NCI-H2029 treated with DMSO at 0.1 percent for 48 hours (cell line): ENCODE data around the gene LYPD1.
"Not testable (repeated sequence)": the region's sequence is repeated elsewhere in the genome, so short reads cannot be mapped to it uniquely, and the experiment has no call there.

Experiments used
- DNase-seq: peaks from one replicate; lab custom pipeline; 2025; lab: John Stamatoyannopoulos, UW

LYPD1 gene, protein sequence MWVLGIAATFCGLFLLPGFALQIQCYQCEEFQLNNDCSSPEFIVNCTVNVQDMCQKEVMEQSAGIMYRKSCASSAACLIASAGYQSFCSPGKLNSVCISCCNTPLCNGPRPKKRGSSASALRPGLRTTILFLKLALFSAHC

DNA sequence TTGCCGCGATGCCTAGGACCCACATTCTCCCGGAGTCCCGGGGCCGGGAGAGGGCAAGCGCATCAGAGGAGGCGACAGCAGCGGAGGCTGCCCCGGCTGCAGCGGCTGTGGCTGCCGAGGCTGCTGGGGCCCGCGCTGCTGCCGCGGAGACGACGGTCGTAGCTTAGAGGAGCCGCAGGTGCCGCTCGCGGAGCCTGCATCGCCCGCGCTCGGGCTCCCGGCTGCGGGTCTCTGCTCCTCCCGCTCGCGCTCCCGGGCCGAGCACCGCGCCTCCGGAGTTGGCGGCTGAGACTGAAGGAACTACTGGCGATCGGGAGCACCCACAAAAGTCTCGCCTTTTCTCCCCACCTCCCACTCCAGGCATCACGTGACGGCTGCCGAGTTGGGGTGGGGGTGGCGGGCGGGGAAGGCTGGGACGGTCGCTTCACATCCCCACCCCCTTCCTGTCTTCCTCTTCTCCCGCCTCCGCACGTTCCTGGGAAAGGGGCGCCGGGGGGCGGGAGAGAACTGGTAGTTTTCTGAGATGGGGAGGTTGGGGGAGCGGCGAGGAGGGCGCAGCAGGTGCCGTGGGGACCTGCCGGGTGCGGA, at the start of gene LYPD1:
Gene LYPD1, minus strand, starts transcription at position 298 of the 588 bp plus-strand sequence. Its CDS starts 273 bp downstream, at position 25.
- peak; percentile 20 for DNase-seq

DNA sequence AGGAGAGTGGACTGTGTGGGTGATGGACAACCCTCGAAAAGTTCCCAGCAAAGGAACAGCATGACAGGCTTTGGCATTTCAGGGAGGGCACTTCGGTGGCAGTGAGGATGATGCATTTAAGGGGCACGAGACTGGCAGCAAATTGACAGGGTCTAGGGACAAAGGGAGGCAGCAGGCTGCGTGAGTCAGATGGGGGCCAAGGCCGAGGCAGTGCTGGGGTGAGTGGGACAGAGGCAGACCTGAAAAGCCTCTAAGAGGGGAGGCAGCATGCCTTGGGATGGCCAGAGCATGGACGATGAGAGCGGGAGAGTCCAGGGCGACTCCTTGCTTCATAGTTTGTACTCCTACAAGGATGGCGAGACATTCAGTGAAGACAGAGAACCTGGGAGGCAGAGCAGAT, 49.5 kb upstream of the LYPD1 start:
- DNase-seq, result no peak

DNA sequence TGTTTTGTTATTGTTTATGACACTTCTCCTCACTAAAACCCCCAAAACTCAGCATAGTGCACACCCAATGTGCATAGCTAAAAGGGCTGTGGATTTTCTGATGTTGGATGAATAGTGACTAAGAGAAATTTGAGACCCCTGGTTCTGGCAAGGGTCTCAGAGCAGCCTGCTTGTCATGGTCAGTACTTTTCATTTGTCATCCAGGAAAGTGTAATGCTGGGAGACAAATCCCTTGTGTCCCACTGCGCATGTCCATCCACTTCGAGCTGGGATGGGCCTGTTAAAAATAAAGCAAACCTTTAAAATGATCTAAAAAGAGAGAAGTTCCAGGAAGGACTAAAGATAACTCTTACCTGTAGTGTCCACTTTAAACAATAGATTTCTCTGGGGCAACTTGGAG, 46.9 kb upstream of the LYPD1 start:
- DNase-seq, result no peak

DNA sequence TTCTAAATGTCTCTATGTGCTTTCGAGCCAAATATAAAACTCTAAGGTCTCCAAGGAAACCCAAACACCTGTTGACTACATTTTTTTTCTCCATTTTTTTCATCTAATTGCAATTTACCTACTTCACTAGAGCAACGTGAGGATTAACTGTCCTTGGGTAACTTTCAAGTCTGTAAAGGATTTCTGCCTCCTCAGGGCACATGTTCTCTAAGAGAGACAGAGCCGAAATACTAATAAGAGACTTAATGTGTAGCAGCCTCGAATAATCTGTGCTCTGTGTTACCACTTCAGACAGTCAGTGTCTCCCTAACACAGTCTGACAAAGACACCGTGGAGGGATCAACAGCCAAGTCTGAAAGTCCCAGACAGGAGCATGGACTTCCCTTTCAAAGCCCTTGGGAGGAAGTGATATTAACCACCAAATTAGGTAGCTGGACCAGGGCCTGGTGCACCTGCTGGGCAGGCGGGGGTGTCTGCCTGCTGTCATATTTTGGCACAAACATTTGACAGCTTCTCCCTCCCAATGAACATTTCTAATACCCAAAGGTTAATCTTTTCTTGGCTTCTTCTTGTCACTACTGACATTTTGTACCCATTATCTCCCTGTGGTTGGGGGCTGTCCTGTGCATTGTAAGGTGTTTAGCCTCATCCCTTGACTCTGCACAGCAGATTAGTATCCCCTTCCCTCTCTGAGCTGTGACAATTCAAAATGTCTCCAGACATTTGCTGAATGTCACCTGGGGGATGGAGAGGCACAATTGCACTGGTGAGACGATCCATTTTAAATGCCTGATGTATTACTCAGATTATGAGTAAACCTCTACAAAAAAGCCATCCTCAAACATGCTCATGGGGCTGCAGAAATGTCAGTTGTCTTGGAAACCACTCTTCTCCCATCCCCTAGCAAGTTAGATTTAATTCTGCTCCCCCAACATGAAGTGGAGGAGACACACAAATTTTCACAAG, 45.7 kb upstream of the LYPD1 start:
- no peak for DNase-seq

DNA sequence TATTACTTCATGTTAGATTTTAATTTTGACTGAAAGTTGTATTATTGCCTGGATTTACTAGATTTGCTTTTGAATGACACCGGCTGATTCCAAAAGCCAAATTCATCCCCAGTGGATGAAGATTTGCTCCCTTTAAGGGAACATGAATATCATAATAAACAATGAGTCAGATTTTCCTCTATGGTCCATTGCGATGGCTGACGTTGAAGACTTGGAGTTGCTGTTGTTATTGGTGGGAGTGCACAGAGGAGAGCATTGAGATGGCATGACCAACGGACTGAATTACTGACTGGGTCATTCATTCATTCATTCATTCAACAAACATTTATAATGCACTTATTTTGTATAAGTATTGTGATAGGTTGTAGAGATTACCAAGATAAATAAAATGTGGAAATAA, 33.4 kb upstream of the LYPD1 start:
- no peak for DNase-seq

DNA sequence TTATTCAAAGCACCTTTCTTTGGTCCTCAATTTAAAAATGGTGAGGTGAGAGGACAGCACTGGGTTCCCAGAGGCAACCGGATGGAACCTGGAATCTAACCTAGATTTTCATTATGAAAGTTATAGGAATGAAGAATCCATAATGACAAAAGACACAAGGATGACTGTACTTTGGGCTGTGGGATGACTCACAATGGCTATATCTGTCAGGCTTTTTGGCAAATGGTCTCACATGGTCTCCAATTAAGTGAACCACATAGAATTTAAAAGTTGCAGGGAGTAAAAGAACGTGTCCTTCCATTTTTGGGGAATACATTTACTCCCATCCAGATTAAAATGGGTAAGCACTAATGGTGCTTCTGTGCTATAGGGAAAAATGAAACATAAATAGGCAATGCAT, 31.8 kb upstream of the LYPD1 start:
- no peak for DNase-seq

DNA sequence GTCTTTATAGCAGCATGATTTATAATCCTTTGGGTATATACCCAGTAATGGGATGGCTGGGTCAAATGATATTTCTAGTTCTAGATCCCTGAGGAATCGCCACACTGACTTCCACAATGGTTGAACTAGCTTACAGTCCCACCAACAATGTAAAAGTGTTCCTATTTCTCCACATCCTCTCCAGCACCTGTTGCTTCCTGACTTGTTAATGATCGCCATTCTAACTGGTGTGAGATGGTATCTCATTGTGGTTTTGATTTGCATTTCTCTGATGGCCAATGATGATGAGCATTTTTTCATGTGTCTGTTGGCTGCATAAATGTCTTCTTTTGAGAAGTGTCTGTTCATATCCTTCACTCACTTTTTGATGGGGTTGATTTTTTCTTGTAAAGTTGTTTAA, 29.8 kb upstream of the LYPD1 start:
- DNase-seq, result not testable (repeated sequence)

DNA sequence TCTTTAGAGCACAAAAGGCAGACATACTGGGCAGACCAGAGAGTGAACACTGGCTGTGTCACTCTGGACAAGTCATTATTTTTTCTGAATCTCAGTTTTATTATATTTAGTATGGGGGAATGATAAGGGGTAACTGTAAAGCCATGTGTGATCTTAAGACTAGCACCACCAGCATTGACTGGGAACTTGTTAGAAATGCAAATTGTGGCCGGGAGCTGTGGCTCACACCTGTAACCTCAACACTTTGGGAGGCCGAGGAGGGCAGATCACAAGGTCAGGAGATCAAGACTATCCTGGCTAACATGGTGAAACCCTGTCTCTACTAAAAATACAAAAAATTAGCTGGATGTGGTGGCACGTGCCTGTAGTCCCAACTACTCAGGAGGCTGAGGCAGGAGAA, 28.3 kb upstream of the LYPD1 start:
- DNase-seq, result not testable (repeated sequence)

DNA sequence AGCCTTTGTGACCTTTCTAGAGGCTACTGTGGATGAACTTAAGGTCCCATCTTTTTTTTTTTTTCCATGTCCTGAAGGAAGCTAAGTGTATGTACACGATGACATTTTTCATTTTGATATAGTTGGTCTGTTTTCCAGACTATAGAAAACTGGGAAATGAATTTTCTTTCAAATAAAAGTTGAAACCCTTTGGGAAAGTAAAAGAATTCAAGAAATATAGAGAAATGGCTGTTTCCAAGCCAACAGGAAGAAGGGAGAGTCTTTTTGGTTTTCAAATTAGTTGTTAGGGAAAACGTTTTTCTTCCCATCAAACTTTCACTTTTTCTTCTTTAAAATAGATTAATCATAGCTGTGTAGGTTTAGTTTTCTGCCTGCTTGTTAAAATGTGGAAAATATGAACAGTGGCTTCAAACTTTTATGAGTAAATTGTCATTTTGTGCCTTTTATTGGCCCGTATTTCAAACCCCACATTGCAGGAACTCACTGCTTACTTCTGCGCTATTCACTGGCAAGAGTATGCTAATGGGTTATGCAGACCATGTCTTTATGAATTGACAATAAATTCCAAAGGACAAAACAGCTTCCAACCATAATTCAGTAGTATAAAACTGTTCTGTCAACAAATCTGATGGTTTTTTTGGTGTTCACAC, 27.7 kb upstream of the LYPD1 start:
- no peak for DNase-seq

DNA sequence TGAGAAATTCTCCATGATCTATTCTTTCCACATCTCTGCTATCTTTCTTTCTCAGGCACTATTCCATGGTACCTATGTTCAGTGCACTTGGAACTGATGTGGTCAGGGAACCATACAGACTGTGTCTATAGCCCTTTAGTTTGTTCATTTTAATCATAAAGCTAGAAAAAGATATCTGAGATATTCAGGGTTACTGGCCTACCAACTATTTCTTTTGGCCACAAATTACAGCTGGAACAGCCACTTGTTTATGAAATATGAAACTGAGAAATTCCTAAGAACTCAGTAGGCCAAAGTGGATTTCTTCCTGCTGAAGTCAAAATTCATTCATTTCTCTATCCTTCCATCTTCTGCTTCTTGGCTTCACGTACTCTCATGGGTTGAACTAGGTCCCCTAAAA, 22.8 kb upstream of the LYPD1 start:
- no peak for DNase-seq

DNA sequence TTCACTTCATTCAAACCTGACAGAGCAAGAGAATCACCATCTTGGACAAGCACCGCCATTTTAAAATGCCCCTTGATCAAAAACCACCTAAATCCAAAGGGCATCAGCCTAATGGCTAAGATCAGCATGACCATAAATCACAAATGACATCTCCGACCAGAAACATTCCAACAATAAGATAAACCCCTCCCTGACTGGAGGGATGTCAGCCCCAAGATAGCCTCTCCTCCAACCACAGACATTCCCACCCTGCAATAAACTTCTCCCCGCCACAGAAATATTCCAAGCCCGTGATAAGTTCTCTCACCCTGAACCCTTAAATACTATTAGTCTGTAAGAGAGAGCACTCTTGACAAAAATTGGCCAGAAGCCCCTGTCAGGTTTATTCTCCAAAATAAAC, 21.6 kb upstream of the LYPD1 start:
- no peak for DNase-seq

DNA sequence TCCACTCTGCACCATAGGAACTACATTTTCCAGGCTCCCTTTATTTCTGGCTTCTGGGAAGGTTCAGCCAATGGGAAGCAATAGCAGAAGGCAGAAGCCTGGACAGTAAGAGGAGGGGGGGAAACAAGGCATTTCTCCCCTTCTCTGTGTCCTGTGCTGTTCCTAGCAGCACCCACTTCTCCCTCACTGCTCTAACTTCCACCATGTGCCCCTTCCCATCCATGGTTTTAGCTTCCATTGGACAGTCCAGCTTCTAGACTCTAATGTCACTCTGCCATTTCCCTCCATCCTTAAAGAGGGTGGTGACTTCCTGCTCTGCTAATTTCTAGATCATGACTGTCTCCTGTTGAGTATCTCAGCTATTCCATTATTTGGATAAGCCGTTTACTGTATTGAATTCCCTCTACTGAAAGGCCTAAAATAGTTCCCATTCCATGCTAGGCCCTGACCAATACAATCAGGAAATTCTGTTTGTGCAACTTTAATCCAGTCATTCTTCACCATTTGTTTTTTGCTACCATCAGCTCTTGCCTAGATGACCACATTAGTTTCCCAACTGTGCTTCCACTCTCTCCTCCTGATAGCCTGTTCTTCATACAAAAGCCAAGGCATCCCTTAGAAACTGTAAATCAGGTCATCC, 20.8 kb upstream of the LYPD1 start:
- no peak for DNase-seq

DNA sequence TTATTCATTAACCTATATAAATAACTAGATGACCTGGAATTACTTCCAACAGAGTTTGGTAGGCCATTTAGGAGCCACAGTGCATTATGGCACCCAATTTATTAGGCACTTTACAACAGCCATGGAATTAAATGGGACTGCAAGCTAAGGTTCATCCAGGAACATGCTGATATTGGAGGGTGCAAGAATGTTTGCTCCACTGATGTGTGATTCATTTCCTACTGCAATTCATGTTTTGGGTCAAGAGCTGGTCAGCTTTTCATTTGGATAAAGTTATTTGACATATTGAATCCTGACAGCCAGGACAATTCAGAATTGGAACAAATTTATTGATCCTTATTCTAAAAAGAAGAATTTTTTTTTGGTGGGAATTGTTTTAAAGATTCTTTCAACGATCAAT, 11.8 kb upstream of the LYPD1 start:
- DNase-seq, result no peak

DNA sequence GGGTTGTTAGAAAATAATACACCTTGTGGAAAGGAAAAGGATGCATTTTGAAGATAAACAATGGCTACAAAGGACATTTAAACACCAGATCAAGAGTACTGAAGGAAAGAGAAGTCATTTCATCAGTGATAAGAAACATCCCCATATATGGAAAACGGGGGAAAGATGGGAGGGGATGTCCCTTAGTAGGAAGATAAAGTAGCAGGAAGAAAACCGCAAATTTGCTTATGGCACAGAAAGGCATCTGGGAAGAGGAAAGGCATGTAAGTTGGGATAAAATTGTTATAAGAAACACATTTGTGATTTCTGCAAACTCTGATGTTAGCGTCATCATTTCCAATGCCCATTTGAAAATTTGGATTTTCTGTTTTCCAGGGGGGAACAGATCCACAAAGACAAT, 10.5 kb upstream of the LYPD1 start:
- no peak for DNase-seq

DNA sequence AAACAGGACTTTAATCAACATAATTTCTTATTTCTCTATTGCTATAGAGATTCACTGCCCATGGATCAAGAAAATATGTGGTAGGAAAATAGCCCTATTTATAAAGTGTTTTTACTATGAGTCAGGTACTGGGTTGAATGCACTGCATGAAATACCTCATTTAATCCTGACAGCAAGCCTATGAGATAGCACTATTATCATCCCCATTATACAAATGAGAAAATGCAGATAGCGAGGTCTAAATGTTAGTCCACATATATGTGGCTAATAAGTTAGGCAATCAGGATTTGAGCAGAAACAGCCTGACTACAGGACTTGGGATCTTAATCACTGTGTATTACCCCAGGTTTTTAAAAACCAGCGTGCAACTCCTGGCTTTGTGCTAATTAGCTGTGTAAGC, 8.5 kb upstream of the LYPD1 start:
- no peak for DNase-seq

DNA sequence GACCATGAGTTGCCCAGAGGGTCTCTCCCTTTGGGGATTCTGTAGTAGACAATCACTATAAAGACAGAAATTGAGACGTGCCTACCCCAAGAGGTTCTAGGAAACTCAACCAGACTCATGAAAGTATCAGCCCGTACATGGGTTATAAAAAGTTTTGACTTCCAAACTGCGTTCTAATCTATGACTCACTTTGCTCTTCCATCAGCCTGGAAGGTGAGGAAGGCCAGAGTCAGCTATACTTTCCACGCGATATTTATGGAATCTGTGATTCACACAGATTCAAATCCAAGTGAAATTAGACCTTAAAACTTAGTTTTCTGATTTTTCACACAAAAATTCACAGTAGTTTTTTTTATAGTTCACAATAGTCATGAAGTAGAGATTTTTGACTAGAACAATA, 7.7 kb upstream of the LYPD1 start:
- no peak for DNase-seq

DNA sequence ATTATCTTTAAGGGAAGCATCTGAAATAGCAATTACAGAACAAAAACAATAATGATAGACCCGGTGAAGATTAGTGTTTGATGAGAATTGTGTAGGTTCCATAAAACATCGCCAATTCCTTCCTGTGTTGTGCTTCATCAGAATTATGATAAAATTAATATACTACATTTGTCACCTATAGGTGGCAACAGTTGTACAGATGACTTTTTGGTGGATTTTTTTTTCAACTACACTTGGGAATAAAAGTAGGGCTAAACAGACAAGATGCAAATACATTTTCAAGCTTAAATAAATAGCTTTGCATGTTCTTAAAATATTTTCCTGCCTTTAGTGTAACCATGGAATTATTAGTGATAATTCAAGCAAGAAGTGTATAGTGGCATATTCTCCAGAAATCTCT, 7.0 kb upstream of the LYPD1 start:
- no peak for DNase-seq

DNA sequence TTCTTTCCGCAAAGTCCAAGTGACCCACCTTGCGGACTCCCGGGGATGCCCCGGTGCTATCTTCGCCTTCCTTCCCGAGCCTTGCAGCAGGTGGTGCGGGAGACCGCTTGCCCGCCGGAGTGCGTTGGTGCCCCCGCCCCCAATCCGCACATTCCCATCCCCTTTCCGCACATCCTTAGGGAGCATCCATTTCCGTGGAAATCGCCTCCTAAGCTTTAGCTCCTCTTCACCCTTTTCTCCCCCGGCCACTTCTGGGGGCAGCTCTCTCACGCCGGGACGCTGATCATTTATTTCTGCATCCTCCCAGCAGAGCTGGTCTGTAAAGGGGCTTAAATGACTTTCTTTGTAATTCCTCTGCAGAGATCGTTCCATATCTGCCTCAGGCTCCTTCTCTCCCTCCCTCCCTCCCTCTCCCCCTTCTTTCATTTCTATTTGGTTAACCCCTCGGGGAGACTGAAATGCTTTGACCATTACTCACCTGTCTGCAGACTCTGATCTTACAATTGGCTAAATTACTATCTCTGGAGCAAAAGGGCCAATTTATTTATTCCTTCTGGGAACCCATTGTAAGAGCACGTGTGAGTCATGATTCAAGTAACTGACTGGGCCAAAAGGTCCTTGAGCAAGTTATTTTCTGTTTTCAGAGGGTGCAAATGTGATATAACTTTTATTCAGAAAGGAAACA, 1.3 kb upstream of the LYPD1 start:
- no peak for DNase-seq

DNA sequence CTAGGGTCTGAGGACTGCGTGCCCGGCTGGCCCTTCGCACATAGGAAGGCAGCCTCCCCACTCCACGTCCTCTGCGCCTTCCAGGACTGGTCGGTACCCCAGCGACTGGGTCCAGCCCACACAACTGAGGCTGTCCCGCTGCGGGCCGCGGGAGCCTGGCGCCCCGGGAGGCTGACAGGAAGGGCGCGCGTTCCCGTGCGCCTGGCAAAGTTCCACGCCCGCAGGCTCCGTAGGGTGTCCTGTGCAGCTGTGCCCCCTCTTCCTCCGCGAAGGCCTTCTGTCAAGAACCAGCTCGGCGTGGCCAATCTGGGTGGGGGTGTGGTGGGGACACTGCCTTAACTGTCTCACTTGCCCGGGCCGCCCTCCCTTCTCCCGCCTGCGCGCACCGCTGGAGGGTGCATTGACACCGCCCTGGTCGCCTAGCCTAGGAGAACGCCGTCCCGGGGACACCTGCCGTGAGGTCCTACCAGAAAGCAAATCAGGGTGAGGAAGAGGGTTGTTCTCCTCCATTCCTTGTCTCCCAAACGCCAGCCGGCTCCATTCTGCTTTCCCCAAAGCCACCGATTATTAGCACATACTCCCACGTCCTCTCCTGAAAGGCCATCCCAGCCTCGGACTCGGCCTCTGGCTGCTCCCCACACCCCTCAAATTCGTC, 618 bp upstream of the LYPD1 start:
- DNase-seq, result no peak

DNA sequence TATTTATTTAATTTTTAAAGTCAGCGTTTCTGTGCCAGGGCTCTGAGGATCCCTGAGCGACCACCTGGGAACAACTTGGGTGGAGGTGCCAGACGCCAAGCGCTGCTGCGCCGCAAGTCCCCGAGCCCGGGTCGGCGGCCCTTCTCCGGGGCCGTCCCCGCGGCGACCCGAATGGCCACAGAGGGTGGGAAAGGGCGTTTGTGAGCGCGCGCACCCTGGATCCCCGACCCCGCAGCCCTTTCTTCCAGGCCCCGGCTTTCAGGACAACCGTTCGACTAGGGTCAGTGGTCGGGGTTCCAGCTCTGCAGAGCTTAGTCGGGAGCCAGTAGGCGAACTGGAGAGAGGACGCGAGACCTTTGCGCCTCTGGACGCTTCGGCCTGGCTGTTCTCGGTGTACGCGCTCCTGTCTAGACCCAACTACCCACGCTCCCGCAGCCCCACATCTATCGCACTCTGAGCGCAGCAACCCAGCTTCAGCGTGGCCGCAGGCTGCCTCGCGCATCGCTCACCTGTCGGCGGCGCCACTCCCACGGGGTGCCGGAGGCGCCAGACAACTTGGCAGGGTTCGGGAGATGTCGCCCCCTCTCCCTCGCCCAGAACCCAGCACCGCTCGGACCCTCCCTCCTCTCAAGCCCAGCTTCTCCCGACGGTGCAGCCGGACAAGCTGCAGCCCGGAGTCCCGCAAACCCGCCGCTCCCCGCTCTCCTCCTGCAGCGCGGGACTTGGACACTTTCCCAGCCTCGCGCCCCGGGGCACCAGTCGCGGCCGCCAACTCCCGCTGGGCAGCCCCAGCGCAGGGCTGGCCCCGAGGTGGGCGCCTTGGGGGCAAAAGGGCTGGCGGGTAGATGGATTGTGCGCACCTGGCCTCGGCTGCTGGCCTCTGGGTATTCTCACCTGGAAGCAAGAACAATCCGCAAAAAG, 758 bp downstream of the LYPD1 start:
- DNase-seq, result peak; percentile 20
